HG03571 (cell line): ENCODE results near the gene HMCN2.
"Not testable (repeated sequence)": the region's sequence is repeated elsewhere in the genome, so short reads cannot be mapped to it uniquely, and the experiment has no call there.

Experiments
- ATAC-seq: cut with Tn5 transposase; IDR thresholded peaks from one replicate; pipeline ENCODE4 v1.9.1; 2021; ENCODE audit not compliant: unreplicated experiment

HMCN2 gene

DNA sequence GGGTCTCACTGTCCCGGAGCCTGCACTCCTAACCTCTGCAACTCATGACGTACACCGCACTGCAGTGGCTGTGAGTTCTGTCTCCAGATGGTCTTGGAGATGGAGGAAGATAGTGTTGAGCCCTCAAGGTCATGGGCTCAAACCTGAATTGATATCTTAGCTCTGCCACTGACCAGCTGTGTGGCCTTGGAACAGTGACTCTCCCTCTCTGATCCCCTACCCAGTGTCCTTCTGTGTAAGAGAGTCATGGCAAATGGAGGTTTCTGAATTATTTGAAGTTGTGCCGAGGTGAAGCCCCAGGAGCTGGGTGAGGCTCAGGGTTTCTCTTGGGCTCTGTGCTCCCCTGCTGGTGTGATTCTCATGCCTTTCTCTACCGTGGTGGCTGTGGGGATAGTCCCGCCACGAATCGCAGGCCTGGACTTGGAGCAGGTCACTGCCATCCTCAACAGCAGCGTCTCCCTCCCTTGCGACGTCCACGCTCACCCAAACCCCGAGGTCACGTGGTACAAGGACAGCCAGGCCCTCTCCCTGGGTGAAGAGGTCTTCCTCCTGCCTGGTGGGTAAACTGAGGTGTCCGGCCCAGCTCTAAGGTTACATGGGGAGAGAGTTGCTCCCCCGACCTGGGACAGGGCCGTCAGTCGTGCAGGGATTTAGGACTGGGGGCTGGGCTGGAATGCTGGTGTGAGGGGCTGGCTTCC, 118.6 kb downstream of the HMCN2 start:
- ATAC-seq, result no peak

DNA sequence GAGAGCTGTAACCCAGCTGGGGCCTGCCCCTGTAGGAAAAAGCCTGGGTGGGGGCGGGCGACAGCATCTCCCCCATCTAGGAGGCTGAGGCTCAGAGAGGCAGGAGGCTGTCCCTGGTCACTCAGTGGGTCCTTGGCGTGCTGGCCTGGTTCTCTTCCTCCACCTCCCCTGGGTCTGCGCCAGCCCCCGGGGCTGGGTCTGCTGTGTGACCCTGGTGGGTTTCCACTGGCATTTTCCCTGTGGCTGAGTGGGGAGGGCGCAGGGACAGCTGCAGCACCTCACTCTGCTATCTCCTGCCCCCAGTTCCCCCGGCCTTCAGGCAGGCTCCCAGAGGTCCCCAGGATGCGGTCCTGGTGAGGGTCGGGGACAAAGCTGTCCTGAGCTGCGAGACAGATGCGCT, 119.7 kb downstream of the HMCN2 start:
- no peak for ATAC-seq

DNA sequence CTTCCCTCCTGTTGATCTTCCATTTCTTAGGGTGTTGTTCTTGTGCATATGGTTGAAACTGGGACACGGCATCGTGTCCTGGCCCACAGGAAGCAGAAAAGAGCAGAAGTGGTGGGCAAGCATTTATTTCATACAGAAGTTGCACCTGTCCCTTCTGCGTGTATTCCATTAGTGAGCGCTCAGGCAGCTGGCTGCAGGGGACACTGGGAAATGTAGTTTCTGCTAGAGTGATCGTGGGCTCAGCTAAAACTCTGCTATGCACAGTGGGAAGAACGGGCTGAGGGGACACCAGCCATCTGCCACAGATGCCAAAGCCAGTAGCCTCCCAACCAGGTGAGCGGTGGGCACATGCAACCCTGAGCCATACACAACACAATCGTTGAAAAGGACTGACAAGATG, 121.8 kb downstream of the HMCN2 start:
- ATAC-seq, result no peak

DNA sequence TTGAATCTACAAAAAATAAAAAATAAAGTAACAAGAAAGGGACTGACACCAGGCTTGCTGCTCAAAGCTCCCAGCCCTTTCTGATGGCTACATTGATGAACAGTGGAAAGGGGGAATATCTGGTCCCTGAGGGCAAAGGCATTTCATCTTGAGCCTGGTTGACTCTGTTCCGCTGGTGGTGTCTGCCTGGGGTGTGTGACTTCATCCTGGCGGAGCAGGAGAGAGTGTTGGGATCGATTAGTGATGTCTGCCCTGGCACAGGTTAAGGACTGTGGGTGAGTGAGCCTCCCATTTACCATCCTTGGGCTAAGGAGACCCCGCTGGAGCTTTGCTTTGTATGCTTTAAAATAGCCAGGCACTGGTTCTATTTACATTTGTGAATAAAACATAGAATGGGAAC, 122.3 kb downstream of the HMCN2 start:
- no peak for ATAC-seq

DNA sequence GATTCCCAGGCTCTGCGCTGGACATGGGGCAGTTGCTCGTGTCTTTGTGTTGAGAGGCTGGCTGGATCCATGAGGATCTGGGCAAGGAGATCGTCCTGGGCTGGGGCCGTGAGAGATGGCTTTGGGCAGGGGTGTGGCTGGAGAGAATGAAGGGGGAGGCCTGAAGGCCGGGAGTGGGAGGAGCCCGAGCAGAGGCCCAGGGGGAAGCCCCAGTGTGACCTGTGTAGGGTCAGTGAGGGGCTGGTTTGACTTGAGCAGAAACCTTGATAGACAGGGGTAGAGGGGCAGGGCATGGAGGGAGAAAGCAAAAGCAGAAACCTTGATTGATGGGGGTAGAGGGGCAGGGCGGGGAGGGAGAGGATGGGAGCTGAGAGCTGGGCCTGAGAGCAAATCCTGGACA, 124.8 kb downstream of the HMCN2 start:
- ATAC-seq, result no peak

DNA sequence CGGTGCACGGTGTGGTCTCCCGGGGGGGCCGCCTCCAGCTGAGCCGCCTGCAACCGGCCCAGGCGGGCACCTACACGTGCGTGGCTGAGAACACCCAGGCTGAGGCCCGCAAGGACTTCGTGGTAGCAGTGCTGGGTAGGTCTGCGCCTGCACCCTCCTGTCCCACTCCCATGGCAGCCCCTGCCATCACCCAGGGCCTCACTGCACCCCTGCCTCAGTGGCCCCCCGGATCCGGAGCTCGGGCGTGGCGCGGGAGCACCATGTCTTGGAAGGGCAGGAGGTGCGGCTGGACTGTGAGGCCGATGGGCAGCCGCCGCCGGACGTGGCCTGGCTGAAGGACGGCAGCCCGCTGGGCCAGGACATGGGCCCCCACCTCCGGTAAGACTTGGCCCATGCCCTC, 125.4 kb downstream of the HMCN2 start:
- no peak for ATAC-seq

DNA sequence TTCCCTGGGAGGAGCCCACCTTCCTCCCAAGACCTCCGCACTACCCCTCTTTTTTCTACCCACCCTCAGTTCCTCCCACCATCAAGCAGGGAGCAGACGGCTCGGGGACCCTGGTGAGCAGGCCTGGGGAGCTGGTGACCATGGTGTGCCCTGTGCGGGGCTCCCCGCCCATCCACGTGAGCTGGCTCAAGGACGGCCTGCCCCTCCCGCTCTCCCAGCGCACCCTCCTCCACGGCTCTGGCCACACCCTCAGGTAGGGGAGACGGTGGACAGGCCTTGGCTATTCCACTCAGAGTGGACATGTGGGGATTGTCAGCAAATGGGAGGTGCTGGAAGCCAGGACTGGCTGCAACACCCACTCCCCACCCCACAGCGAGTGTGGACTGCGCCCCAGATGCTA, 126.3 kb downstream of the HMCN2 start:
- no peak for ATAC-seq

DNA sequence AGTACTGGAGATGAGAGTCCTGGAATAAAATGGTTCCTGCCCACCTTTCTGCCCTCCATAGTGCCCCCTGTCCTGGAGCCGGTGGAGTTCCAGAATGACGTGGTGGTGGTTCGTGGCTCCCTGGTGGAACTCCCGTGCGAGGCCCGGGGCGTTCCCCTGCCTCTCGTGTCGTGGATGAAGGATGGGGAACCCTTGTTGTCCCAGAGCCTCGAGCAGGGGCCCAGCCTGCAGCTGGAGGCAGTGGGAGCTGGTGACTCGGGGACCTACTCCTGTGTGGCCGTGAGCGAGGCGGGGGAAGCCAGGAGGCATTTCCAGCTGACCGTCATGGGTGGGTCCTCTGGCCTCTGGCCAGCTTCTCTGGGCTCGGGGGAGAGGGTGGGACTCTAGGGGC, 128.1 kb downstream of the HMCN2 start:
- no peak for ATAC-seq

DNA sequence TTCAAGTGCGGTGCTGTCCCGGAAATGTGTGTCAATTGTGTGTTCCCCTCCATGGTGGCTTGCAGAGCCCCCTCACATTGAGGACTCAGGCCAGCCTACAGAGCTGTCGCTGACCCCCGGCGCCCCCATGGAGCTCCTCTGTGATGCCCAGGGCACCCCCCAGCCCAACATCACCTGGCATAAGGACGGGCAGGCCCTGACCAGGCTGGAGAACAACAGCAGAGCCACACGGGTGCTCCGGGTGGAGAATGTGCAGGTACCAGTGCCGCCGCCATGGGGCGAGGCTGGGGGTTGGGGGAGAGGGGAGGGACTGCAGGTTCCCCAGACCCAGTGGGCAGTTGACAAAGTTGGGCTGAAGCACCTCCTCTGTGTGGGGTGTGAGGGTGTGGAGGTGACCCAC, 128.8 kb downstream of the HMCN2 start:
- no peak for ATAC-seq

DNA sequence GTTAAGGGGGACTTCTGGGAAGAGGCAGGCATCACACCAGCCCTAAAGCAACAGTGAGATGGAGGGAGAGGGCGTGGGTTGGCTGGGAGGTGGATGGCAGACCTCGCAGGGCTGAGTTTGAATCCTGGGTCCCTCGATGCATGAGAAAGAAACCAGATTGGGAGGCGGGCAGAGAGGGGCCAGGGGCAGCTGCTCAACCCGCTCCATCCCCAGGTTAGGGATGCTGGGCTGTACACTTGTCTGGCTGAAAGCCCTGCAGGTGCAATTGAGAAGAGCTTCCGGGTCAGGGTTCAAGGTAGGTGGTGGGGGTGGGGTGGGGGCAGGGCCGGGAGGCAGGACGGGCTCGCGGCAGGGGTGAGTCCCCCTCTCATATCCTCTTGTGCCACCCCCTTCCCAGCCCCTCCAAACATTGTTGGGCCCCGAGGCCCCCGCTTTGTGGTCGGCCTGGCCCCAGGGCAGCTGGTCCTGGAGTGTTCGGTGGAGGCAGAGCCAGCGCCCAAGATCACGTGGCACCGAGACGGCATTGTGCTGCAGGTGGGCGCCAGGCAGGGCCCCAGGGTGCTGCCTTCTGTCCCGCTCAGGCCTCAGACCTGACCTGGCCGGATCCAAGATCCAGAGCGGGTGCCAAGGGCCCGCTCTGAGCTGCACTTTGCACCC, 129.4 kb downstream of the HMCN2 start:
- ATAC-seq, result no peak

DNA sequence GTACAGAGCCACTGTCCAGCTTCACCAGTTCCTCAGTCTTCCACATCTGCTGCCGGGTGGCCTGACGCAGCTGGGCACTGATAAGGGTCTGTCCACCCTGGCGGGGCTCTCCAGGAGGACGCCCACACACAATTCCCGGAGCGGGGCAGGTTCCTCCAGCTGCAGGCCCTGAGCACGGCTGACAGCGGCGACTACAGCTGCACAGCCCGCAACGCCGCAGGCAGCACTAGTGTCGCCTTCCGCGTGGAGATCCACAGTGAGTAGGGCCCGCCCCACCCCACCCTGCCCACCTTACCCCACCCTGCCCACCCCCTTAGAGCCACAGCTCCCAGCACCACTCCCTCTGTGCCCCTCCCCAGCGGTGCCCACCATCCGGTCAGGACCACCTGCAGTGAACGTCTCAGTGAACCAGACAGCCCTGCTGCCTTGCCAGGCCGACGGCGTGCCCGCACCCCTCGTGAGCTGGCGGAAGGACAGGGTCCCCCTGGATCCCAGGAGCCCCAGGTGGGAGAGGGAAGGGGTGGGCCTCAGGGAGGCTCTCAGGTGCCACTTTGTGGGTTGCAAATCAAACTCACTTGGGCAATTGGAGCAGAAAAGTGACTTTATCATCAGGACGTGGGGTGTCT, 130.4 kb downstream of the HMCN2 start:
- ATAC-seq, result no peak

DNA sequence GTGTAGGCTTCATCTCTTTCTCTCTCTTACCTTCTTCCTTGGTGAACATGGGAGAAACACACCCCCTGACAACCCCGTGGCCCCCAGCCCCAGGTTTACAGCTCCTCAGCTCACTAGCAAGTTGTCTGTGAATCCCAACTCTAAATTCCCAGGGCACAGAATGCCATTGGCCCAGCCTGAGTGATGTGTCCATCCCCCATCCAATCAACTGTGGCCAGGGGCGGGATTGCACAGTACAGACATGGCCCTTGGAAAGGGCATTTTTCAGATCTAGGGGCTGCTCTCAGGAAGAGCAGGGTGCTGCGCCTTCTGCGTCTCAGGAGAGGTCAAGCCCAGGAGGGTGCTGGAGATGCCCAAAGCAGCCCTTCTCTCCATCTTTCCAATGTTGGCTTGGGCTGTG, 131.0 kb downstream of the HMCN2 start:
- ATAC-seq, result no peak

DNA sequence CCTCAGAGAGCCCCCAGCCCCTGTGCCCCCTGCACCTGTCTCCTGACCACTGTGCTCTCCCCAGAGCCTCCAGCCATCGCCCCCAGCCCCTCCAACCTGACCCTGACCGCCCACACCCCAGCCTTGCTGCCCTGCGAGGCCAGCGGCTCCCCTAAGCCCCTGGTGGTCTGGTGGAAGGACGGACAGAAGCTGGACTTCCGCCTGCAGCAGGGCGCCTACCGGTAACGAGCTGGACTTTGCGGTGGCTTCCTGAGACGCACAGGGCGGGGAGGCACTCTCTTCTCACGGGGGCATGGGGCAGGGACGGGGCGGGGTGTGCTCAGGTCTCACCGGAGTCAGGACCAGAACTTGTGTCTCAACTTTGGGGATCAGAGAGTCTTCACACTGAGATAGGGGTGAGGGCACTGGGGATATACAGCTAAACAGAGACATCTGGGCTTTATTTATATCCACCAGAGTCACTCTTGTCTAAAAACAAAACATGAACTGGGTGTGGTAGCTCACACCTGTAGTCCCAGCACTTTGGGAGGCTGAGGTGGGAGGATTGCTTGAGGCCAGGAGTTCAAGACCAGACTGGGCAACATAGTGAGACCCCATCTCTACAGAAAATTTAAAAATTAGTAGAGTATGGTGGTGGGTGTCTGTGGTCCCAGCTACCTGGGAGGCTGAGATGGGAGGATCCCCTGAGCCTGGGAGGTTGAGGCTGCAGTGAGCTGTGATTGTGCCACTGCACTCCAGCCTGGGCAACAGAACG, 133.1 kb downstream of the HMCN2 start:
- no peak for ATAC-seq

DNA sequence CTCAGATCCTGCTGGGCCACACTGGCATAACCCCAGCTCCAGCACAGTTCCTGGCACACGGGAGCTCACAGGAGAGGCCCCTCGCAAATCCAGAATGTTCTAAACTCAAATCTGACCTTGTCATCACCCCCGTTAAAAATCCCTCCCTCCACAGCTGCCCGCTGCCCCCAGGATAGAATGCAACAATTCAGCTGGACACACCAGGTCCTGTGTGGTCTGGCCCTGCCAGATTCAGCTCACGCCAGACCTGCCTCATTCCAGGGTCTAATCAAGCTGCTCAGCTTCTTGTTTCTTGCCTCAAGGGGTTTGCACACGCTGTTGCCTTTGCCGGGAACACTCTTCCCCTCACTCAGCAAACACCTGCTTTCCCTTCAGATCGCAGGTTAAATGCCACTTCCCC, 134.2 kb downstream of the HMCN2 start:
- no peak for ATAC-seq

DNA sequence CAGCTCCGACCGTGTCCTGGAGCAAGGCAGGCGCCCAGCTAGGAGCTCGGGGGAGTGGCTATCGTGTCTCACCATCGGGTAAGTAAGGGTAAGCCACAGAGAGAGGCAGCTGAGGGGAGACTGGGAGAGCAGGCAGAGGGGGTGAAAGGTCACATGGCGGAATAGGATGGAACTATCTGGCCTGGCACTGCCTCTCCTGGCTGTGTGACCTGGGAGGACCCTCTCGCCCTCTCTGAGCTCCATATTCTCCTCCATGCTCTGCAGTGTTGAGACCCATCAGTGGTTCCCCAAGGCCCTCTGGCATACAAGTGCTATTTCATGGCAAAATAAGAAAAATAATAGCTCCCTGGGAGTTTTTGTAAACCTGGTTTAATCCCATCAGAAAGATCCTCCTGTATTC, 135.3 kb downstream of the HMCN2 start:
- ATAC-seq, result no peak

DNA sequence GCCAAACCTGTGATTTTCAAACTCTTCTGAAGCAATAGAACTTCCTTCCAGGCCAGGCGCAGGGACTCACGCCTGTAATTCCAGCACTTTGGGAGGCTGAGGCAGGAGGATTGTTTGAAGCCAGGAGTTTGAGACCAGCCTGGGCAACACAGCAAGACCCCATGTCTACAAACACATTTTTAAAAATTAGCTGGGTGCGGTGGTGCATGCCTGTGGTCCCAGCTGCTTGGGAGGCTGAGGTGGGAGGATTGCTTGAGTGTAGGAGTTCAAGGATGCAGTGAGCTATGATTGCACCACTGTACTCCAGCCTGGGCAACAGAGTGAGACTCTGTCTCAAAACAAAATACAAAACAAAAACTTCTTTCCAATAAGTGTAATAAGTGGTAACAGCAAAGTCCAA, 136.2 kb downstream of the HMCN2 start:
- not testable (repeated sequence) for ATAC-seq

DNA sequence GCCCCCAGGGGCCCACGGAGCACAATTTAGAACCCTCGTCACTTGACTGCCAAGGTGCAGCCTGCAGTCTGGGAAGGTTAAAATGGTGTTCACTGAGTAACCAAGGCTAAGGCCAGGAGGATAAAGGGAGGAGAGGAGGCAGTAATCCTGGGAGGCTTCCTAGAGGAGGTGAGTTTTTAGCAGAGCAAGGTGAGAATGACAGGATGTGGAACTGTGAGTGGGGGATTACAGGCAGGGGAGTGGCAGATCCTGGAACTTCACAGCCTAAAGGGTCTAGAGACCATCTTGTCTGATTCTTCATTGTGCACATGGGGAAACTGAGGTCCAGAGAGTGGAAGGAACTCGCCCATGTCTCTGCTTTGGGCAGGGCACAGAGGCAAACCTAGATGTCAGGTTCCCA, 136.7 kb downstream of the HMCN2 start:
- ATAC-seq, result no peak

DNA sequence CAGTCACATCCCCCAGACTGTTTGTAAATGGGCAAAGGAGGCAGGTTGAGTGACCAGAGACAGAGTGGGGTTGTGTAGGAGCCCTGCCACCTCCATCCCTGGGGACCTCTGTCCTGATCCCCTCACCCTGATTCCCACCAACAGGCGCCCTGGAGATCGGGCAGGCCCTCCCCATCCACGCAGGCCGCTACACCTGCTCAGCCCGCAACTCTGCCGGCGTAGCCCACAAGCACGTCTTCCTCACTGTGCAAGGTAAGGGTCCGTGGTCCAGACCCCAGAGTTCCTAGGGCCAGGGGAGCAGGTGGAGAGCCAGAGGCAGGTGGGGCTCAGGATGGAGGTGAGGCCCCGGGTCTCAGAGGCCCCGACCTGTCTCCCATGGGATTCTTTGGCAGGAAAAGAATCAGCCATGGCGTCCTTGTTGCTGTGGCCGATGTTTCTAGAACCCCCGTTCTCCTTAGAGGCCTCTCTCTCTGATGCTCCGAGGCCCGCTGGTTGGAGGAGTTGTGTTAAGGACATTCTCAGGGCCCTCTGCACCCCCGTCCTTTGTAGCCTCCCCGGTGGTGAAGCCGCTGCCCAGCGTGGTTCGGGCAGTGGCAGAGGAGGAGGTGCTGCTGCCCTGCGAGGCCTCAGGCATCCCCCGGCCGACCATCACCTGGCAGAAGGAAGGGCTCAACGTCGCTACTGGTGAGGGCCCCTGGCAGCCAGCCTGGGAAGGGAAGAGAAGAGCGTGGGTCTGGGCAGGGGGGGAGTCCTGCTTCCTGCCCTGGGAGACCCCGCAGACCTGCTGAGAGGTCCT, 137.3 kb downstream of the HMCN2 start:
- ATAC-seq, result no peak

DNA sequence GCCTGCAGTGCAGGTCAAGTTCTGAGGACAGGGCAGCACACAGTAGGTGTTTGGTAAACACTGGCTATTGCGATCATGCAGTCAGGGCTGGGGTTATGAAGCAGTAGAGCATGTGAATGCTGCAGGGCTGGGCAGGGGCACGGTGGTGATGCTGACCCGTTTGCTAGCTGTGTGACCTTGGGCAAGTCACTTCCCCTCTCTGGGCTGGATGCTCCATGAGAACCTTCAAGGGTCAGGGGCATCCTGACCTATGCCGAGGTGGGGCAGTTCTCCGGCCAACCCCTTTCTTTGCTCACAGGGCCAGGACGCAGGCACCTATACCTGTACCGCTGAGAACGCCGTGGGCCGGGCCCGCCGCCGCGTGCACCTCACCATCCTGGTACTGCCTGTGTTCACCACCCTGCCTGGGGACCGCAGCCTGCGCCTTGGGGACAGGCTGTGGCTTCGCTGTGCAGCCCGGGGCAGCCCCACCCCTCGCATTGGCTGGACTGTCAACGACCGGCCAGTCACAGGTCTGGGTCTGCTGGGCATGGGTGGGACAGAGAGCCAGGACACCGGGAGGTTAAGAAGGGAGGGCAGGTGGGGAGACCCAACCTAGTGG, 140.2 kb downstream of the HMCN2 start:
- ATAC-seq, result no peak

DNA sequence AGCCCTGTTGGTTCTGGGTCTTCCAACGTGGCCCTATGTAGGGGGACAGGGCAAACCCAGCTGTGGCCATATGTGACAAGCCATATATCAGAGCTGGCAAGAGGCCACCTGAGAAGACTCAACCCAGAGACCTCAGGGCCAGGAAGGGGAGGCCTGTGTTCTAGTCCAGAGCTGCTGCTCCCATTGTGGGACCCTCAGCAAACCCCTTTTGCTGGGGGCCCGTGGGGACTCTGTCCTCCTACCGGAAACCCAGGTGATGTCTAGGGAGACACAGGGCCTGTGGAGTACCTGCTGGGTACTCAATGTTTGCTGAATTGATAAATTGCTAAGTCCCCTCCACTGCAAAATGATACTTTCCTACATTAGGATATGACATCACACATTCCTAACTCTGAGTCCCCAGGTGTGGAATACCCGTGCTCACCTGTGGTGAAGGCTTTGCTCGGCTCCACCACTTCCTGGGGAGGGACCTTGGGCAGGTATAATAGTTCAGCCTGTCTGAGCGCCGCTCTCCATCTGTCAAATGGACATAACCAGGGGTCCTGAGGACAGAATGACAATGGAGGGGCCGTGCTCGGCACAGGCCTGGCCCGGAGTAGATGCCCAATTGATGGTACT, 140.8 kb downstream of the HMCN2 start:
- ATAC-seq, result no peak
